Spinal cord (tissue), 10 donors: ENCODE data around the gene NFKB1. TPM values are rescaled to one million over a fixed set of nuclear protein-coding genes. Genes with fewer than 3 reads are reported as not detected.

Source experiments
- DNase-seq, 6 donors: peaks; one replicate each; pipeline versions ENCODE4 v3.0.0 to v3.0.0-alpha.2; 2013 to 2015; ENCODE audit warnings: low spot score in 6 of 6, low read depth in 4 of 6
- H3K27ac ChIP-seq: one replicate; pipeline ENCODE4 v1.5.1; 2013; ENCODE audit warnings: low read depth, low read length, control low read depth
- H3K27me3 ChIP-seq: one replicate; pipeline ENCODE4 v1.6.1; 2013; ENCODE audit warnings: low read length; ENCODE audit not compliant: control insufficient read depth, insufficient read depth
- H3K36me3 ChIP-seq: one replicate; pipeline ENCODE4 v1.6.1; 2013; ENCODE audit warnings: low read length; ENCODE audit not compliant: control insufficient read depth, insufficient read depth
- H3K4me1 ChIP-seq: one replicate; pipeline ENCODE4 v1.6.1; 2013; ENCODE audit warnings: low read length; ENCODE audit not compliant: control insufficient read depth, insufficient read depth
- H3K4me3 ChIP-seq: one replicate; pipeline ENCODE4 v1.5.1; 2013; ENCODE audit warnings: low read depth, low read length, control low read depth
- H3K9me3 ChIP-seq: one replicate; pipeline ENCODE4 v1.6.1; 2013; ENCODE audit warnings: low read length; ENCODE audit not compliant: control insufficient read depth, insufficient read depth
- WGBS: methylation state at CpG from one replicate; pipeline ENCODE4 v1.1.5; 2013; ENCODE audit warnings: missing lambda C conversion rate; ENCODE audit not compliant: insufficient coverage; 5-methylcytosine and 5-hydroxymethylcytosine counted together
- polyA plus RNA-seq, 2 donors: library from polyadenylated mRNA; unstranded; fragments of 120-200 nt; gene quantifications; one replicate each; pipeline ENCODE4 v1.2.1, GENCODE V29; 2013; ENCODE audit not compliant: insufficient read length in 2 of 2
- total RNA-seq, 2 donors: library from RNA; depleted of rRNA in 1 of 2; stranded (reverse); fragments of 120-200 nt in 1 of 2; fragments of >200 nt in 1 of 2; gene quantifications; one replicate each; pipeline versions ENCODE4 v1.2.3 to v1.2.4, GENCODE V29; 2013 to 2014
- donor health status: healthy.

The NFKB1 gene
- total and polyA plus RNA-seq, 4 donors: 12.5 to 19.2 (median 16.1) TPM

GRCh38 chr4:102554992-102555391, 53.8 kb downstream of the NFKB1 start:
- Histone ChIP-seq H3K36me3 (peaks cover 2% of the 10 kb centered on the region), H3K4me3 (no peak overlapping the region), H3K9me3 (no peaks in the 10 kb centered on the region), H3K27ac (no peak overlapping the region), H3K4me1 (no peaks in the 10 kb centered on the region), H3K27me3 (no peaks in the 10 kb centered on the region)
- DNase-seq: no peak

- H3K27me3 ChIP-seq: no peaks in the 10 kb centered on the region
- H3K4me3 ChIP-seq: no peak overlapping the region
- WGBS: no CpG with 5 or more reads among the region's 2 CpGs
- no peaks in the 10 kb centered on the region for H3K4me1 ChIP-seq
- no peaks in the 10 kb centered on the region for H3K9me3 ChIP-seq
- no peak for DNase-seq
- H3K36me3 ChIP-seq: no peaks in the 10 kb centered on the region
- H3K27ac ChIP-seq: no peak overlapping the region
Observed at GRCh38 chr4:102557636-102558035, 56.5 kb downstream of the NFKB1 start.

GRCh38 chr4:102560115-102560514, 59.0 kb downstream of the NFKB1 start:
- Histone ChIP-seq H3K36me3 (no peaks in the 10 kb centered on the region), H3K9me3 (no peaks in the 10 kb centered on the region), H3K27me3 (no peaks in the 10 kb centered on the region), H3K4me1 (no peaks in the 10 kb centered on the region), H3K27ac (no peak overlapping the region), H3K4me3 (no peak overlapping the region)
- no peak for DNase-seq
- 100% methylated on average over 1 of the region's 5 CpGs for WGBS

GRCh38 chr4:102560571-102561341, 59.6 kb downstream of the NFKB1 start:
- Histone ChIP-seq H3K9me3 (no peaks in the 10 kb centered on the region), H3K27ac (no peak overlapping the region), H3K27me3 (no peaks in the 10 kb centered on the region), H3K36me3 (no peaks in the 10 kb centered on the region), H3K4me1 (no peaks in the 10 kb centered on the region), H3K4me3 (no peak overlapping the region)
- WGBS: no CpG with 5 or more reads among the region's 4 CpGs
- DNase-seq: no peak

- H3K4me1 ChIP-seq: no peaks in the 10 kb centered on the region
- DNase-seq: no peak
- no peaks in the 10 kb centered on the region for H3K27me3 ChIP-seq
- H3K36me3 ChIP-seq: no peaks in the 10 kb centered on the region
- H3K9me3 ChIP-seq: no peaks in the 10 kb centered on the region
- WGBS: no CpG with 5 or more reads among the region's 1 CpG
- H3K4me3 ChIP-seq: no peak overlapping the region
- H3K27ac ChIP-seq: no peak overlapping the region
Observed at GRCh38 chr4:102563000-102563399, 61.8 kb downstream of the NFKB1 start.

GRCh38 chr4:102564399-102565059, 63.4 kb downstream of the NFKB1 start:
- H3K36me3 ChIP-seq: no peaks in the 10 kb centered on the region
- no peaks in the 10 kb centered on the region for H3K9me3 ChIP-seq
- DNase-seq: no peak
- H3K27ac ChIP-seq: no peak overlapping the region
- no peaks in the 10 kb centered on the region for H3K4me1 ChIP-seq
- no peaks in the 10 kb centered on the region for H3K27me3 ChIP-seq
- no peak overlapping the region for H3K4me3 ChIP-seq
- 100% methylated on average over 1 of the region's 4 CpGs for WGBS

GRCh38 chr4:102565696-102566095, 64.5 kb downstream of the NFKB1 start:
- Histone ChIP-seq H3K4me3 (no peak overlapping the region), H3K9me3 (no peaks in the 10 kb centered on the region), H3K27me3 (no peaks in the 10 kb centered on the region), H3K36me3 (no peaks in the 10 kb centered on the region), H3K27ac (no peak overlapping the region), H3K4me1 (no peaks in the 10 kb centered on the region)
- WGBS: no CpG with 5 or more reads among the region's 2 CpGs
- DNase-seq: no peak

GRCh38 chr4:102566426-102566825, 65.3 kb downstream of the NFKB1 start:
- DNase-seq: no peak
- H3K27me3 ChIP-seq: no peaks in the 10 kb centered on the region
- no peak overlapping the region for H3K27ac ChIP-seq
- no peaks in the 10 kb centered on the region for H3K9me3 ChIP-seq
- no peaks in the 10 kb centered on the region for H3K4me1 ChIP-seq
- H3K36me3 ChIP-seq: no peaks in the 10 kb centered on the region
- H3K4me3 ChIP-seq: no peak overlapping the region

GRCh38 chr4:102567427-102567826, 66.3 kb downstream of the NFKB1 start:
- no peak for DNase-seq

GRCh38 chr4:102569200-102569599, 68.0 kb downstream of the NFKB1 start:
- H3K27me3 ChIP-seq: no peaks in the 10 kb centered on the region
- no peak overlapping the region for H3K27ac ChIP-seq
- no peaks in the 10 kb centered on the region for H3K4me1 ChIP-seq
- peaks cover 2% of the 10 kb centered on the region for H3K9me3 ChIP-seq
- WGBS: no CpG with 5 or more reads among the region's 2 CpGs
- H3K36me3 ChIP-seq: no peaks in the 10 kb centered on the region
- no peak overlapping the region for H3K4me3 ChIP-seq
- DNase-seq: no peak

More at GRCh38 chr4:102567427-102567826, 66.3 kb downstream of the NFKB1 start:
- Histone ChIP-seq H3K27ac (no peak overlapping the region), H3K4me3 (no peak overlapping the region), H3K36me3 (no peaks in the 10 kb centered on the region), H3K9me3 (no peaks in the 10 kb centered on the region), H3K27me3 (no peaks in the 10 kb centered on the region), H3K4me1 (no peaks in the 10 kb centered on the region)
- whole genome bisulfite sequencing: no CpG with 5 or more reads among the region's 1 CpG
